Renal cortical epithelial cell (primary cell): ENCODE results near the gene SMCHD1. TPM values are rescaled to one million over a fixed set of nuclear protein-coding genes. Genes with fewer than 3 reads are reported as not detected.
A peak's percentile ranks its signal among the peaks of the same experiment; 100 is the strongest.
"Not testable (repeated sequence)": the region's sequence is repeated elsewhere in the genome, so short reads cannot be mapped to it uniquely, and the experiment has no call there.

Experiments
- DNase-seq: peaks from one replicate; pipeline ENCODE4 v3.0.0-alpha.2; 2011; ENCODE audit warnings: low read depth
- total RNA-seq: library from RNA; depleted of rRNA; stranded (reverse); fragments of >200 nt; gene quantifications from 2 replicates; pipeline ENCODE4 v1.2.3, GENCODE V29; 2014

The SMCHD1 gene
- total RNA-seq, 1 donor from 2014 or later, result 52.7 TPM

DNA sequence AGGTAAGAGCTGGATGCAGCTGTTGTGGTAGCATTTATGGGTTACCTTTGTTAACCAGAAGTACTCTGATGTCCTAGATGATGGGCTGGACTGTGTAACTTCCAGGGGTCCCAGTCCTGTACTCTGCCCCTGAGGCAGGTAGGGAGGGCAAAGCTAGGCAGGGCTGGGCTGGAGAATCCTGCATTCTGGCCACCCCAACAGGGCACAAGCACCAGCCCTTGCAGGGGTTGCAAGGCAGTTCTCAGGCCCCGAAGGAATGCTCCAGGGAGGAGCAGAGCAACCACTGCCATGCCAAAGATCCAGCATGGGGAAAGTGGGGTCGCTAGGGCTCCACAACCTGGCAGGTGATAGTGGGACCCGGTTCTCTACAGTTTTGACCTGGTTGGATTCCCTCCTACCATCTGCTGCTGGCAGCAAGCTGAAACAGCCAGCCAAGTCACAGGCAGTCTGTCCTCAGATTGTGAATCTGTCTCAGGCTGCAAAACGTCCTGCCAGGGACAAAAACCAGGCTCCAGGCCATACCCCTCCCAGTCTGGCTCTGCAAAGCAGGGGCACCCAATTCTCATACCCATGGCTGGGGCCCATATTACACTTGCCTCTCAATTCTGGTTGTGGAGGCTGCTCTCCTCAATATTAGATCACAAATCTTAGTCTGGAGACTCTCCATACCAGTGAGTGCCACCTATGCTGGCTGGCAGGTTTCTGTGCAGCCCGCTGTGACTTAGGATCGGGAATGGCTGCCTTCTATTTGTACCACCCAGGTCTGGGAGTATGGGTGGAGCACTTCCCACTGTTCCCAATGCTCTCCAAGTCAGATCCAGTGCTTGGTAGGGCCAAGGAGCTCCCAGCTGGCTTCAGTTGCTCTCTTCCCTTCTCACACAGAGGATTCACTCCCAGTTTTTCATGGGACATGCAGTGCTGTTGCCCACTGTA is 61.1 kb downstream of the SMCHD1 start:
- no peak for DNase-seq

DNA sequence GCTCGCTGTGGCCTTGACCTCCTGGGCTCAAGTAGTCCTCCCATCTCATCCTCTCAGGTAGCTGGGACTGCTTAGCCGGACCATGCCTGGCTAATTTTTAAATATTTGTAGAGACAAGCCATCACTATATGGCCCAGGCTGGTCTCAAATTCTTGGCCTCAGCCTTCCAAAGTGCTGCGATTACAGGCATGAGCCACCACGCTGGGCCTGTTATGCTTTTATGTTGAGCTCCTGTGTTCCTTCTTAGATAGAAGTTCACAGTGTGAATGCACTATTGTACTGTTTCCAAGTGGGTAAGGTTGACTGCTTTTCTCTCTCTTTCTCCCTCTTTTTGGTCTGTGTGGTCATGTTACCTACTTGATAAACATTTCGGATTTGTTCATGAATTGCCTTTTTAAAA is 61.9 kb downstream of the SMCHD1 start:
- DNase-seq, result no peak

DNA sequence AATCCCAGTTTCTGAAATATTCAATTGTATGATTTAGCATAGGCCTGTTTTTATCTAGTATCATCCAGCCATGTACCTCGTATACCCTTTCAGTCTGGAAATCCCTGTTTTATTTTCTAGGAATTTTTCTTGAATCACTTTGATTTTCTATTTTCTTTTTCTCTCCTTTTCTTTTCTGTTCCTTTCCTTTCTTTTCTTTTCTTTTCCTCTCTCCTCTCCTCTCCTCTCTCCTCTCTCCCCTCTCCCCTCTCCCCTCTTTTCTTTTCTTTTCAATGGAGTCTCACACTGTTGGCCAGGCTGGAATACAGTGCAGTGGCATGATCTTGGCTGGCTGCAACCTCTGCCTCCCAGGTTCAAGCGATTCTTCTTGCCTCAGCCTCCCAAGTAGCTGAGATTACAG is 63.5 kb downstream of the SMCHD1 start:
- no peak for DNase-seq

- DNase-seq, result peak; percentile 12
These were observed 67.7 kb downstream of the SMCHD1 start for GRCh38 chr18:2723207-2723606.

DNA sequence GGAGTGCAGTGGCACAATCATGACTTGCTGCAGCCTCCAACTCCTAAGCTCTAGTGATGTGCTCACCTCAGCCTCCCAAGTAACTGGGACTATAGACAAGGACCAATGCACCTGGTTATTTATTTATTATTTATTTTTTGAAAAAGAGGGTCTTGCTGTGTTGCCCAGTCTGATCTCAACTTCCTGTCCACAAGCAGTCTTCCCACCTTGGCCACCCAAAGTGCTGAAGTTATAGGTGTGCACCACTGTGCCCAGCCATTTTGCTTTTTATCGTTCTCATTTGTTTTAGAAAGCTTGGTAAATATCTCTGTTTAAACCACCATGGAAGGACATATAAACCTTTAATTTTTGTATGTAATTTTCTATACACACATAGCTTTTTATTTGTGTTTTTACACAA is 74.2 kb downstream of the SMCHD1 start:
- no peak for DNase-seq

DNA sequence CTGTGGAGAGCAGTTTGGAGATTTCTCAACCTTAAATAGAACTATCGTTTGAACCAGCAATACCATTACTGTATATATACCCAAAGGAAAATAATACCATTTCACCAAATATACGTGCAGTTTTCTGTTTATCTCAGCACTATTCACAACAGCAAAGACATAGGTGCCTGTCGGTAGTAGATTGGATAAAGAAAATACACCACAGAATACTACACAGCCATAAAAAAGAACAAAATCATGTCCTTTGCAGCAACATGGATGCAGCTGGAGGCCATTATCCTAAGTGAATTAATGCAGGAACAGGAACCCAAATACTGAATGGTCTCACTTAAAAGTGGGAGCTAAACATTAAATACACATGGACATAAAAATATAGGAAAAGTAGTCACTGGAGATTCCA is 81.3 kb downstream of the SMCHD1 start:
- DNase-seq, result no peak

DNA sequence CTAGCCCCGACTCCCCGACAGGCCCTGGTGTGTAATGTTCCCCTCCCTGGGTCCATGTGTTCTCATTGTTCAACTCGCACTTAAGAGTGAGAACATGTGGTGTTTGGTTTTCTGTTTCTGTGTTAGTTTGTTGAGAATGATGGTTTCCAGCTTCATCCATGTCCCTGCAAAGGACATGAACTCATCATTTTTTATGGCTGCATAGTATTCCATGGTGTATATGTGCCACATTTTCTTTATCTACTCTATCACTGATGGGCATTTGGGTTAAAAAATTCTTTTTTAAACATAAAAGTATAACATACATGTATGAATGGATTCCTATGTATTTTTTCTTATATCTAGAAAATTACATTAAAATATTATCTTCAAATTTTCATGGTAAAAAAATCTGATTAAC is 84.6 kb downstream of the SMCHD1 start:
- DNase-seq, result not testable (repeated sequence)

GRCh38 chr18:2746274-2746673 is 90.7 kb downstream of the SMCHD1 start:
- DNase-seq, result no peak

DNA sequence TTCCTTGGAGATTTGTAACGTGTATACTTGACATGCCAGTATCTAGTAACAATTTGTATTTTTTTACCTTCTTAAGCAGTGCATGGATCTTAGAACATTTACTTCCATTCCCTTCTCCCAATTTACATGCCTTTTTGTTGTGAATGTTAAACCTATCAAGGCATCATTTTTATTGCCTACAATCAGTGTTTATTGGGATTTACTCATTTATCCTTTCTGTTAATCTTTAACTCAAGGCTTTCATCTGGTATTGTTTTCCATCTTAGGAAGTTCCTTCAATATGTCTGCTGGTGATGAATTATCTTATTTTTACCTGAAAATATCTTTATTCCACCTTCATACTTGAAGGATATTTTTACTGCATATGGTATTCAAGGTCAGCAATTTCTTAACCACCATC is 102.8 kb downstream of the SMCHD1 start:
- peak; percentile 38 for DNase-seq

- no peak for DNase-seq
These were observed 119.1 kb downstream of the SMCHD1 start for GRCh38 chr18:2774669-2775068.

DNA sequence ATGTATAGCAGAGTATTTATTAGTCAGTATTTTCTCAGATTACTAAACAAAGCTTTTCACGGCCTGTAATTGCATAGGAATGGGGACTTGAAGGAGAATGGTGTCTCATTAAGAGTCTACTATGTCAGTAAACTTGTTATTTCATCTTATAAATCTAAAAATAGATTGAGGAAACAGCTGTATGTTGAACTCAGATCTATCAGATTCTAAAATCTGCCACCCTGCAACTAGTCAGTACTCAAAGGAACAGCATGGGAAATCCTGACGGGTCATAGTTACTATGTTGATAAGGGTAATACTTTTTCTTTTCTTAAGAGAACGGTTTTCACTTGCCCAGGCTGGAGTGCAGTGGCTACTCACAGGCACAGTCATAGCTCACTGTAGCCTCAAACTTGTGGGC is 121.1 kb downstream of the SMCHD1 start:
- no peak for DNase-seq

DNA sequence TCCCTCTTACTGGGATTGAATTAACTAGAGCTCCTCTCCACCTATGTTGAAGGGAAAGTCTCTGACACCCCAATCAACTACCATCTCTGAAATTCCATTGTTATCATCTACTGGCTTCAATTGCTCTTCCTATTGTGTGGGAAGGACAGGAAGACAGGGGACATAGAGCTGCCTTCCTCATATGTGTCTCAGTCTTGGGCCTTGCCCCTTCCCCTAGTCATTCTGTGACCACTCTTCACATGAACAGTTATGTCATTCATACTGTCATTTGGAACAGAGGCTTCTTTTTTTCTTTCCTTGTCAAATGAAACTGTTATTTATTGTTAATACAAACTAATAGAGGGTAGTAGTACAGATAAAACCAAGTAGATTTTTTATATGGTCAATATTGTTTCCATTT is 121.7 kb downstream of the SMCHD1 start:
- no peak for DNase-seq

- DNase-seq, result no peak
These were observed 125.2 kb downstream of the SMCHD1 start for GRCh38 chr18:2780750-2781149.

- no peak for DNase-seq
These were observed 131.7 kb downstream of the SMCHD1 start for GRCh38 chr18:2787225-2787624.

- DNase-seq, result no peak
These were observed 136.9 kb downstream of the SMCHD1 start for GRCh38 chr18:2792395-2792794.

- DNase-seq, result no peak
These were observed 138.6 kb downstream of the SMCHD1 start for GRCh38 chr18:2794159-2794558.

- no peak for DNase-seq
These were observed 142.4 kb downstream of the SMCHD1 start for GRCh38 chr18:2797951-2798350.

DNA sequence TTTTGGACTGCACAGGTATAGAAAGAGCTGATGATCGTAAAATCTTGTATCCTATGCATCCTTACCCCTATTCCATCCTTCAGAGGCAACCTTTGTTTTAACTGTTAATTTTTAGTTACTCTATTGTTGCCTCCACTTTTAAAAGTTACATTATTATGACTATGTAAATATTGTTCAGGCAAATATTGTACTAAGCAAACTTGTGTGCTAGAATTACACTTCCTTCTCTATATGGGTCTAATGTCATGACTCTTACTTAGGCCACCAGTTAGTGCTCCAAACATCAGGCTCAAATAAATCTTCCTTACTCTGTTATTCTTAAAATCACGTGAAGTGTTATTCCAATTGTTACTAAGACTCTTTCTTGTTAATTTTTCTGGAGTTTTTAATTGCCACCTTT is 143.8 kb downstream of the SMCHD1 start:
- no peak for DNase-seq

DNA sequence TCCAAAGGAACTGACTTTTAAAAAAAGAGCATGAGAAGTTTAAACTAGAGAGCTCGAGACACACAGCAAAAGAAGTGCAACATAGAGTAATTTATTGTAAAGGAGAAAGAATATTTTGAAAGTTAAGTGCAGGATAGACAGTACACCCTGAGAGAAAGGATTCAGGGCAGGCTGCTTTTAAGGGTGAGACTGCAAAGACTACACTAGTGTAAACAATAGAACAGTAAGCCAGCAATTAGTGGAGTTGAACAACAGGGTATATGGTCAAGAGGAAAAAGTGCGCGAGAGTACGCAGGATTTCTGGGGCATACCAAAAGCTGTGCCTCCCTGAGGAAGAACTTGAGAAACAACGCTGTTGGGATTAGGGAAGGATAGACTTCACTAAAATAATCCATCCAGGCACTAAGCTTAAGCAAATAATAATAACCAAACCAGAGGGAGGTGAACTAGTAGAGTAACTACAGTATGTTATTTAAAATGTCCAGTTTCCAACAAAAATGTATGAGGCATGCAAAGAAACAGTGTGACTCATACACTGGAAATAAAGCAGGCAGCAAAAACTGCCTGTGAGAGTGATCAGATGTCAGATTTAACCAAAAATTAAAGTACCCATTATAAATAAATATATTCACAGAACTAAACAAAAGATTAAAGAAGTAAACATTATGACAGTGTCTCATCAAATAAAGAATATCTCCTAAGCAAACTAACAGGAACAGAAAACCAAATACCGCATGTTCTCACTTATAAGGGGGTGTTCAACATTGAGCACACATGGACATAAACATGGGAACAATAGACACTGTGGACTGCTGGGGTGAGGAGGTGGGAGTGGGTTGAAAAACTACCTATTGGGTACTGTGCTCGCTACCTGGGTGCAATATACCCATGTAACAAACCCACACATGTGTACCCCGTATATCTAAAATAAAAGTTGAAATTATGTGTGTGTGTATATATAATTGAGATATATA is 150.7 kb downstream of the SMCHD1 start:
- no peak for DNase-seq

DNA sequence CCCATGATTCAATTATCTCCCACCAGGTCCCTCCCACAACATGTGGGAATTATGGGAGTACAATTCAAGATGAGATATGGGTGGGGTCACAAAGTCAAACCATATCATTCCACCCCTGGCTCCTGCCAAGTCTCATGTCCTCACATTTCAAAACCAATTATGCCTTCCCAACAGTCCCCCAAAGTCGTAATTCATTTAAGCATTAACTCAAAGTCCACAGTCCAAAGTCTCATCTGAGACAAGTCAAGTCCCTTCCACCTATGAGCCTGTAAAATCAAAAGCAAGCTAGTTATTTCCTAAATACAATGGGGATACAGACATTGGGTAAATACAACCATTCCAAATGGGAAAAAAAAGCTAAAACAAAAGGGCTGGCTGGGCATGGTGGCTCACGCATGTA is 153.1 kb downstream of the SMCHD1 start:
- DNase-seq, result not testable (repeated sequence)

GRCh38 chr18:2809666-2810183 is 154.2 kb downstream of the SMCHD1 start:
- not testable (repeated sequence) for DNase-seq

- no peak for DNase-seq
These were observed 155.9 kb downstream of the SMCHD1 start for GRCh38 chr18:2811416-2811815.
